GM18502 (cell line): ENCODE data around the gene ACVRL1.
"Not testable (repeated sequence)": the region's sequence is repeated elsewhere in the genome, so short reads cannot be mapped to it uniquely, and the experiment has no call there.

Source experiments
- ATAC-seq: cut with Tn5 transposase; IDR thresholded peaks from one replicate; pipeline ENCODE4 v1.9.1; 2021; ENCODE audit warnings: mild to moderate bottlenecking; ENCODE audit not compliant: unreplicated experiment, poor library complexity

ACVRL1 gene

DNA sequence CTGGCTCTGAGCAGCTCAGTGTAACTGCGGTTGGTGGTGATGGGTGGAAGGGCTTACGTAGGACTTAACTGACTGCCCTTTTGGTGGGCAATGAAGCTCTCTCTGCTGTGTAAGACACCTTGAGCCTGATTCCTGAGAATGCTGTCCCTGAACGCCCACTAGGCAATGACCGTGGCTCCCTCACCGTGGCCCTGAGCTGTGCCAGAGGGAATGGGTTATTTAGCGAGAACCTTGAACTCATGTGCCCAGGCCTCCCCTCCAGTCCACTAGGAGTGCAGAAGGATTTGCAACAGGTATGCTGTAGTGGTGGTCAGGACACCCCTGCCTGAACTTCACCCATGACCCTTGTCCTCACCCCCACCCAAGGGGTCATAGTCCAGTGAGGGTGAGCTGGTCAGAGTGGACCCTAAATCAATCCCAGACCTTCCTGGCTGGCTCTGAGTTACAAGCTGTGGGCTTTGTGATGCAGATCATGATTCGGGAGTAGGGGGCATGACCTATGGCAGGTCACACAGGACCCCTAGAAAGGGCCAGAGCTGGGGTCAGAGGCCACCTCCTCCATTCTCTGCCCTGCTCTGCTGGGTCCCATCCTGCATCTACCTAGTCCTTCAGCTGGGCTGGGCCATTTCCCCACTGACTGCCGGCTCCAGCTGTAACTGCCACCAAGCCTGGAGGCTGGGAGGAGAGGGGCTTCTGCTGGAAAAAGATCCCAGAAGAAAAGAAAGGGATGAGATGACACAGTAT is 33.9 kb upstream of the ACVRL1 start:
- no peak for ATAC-seq

- no peak for ATAC-seq
Observed at GRCh38 chr12:51874000-51874399, 33.3 kb upstream of the ACVRL1 start.

GRCh38 chr12:51874486-51874885 is 32.8 kb upstream of the ACVRL1 start:
- no peak for ATAC-seq

- ATAC-seq = no peak
Observed at GRCh38 chr12:51879102-51879501, 28.2 kb upstream of the ACVRL1 start.

GRCh38 chr12:51883295-51883694 is 24.0 kb upstream of the ACVRL1 start:
- no peak for ATAC-seq

DNA sequence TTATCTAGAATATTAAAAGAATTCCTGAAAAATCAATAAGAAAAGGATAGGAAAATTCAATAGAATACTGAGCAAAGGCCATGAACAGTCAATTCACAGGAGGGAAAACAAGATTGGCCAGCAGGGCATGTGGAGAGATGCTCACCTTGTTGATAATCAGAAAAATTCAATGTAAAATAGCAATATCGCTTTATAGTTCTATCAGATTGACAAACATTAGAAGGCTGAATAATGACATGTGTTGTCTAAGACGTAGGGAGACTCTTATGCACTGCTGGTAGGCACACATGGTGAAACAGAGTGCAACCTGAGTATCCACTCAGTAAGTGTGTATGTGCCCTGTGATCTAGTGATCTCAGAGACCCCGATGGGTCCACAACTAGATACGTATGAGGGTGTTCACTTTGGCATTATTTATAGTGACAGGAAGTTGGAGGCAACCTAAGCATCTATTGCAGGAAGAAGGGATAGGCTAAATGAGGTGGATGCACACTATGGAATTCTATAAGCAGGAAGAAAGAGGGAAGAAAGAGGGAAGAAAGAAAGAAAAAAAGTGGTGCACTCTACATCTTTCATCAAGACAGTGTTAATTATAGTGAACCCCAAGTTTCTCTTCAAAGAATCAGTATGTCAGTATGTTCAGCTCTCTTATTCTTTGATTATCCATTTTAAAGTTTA is 23.2 kb upstream of the ACVRL1 start:
- ATAC-seq = no peak

GRCh38 chr12:51884676-51885229 is 22.6 kb upstream of the ACVRL1 start:
- no peak for ATAC-seq

DNA sequence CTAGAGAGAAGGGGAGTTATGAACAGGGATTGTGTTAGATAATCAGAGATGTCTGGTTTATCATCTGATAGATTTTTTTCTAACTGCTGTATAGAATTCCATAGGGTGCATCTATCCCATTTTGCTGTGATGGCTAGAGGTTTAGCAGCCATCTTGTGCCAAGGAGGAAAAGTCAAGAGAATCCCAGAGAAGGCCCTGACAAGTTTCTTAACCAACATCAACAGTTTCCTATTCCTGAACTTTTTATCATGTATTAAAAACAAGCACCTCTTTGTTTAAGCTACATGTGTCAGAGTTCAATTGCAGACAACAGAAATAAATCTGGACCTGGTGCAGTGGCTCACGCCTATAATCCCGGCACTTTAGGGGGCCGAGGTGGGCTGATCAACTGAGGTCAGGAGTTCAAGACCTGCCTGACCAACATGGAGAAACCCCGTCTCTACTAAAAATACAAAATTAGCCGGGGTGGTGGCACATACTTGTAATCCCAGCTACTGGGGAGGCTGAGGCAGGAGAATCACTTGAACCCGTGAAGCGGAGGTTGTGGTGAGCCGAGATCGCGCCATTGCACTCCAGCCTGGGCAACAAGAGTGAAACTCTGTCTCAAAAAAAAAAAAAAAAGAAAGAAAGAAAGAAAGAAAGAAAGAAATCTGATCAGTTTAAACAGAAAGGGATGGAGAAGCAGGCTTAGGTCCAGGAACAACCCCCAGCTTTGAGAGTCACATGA is 21.8 kb upstream of the ACVRL1 start:
- not testable (repeated sequence) for ATAC-seq

- peak; percentile 58 for ATAC-seq
Observed at GRCh38 chr12:51886021-51886710, 21.1 kb upstream of the ACVRL1 start.

DNA sequence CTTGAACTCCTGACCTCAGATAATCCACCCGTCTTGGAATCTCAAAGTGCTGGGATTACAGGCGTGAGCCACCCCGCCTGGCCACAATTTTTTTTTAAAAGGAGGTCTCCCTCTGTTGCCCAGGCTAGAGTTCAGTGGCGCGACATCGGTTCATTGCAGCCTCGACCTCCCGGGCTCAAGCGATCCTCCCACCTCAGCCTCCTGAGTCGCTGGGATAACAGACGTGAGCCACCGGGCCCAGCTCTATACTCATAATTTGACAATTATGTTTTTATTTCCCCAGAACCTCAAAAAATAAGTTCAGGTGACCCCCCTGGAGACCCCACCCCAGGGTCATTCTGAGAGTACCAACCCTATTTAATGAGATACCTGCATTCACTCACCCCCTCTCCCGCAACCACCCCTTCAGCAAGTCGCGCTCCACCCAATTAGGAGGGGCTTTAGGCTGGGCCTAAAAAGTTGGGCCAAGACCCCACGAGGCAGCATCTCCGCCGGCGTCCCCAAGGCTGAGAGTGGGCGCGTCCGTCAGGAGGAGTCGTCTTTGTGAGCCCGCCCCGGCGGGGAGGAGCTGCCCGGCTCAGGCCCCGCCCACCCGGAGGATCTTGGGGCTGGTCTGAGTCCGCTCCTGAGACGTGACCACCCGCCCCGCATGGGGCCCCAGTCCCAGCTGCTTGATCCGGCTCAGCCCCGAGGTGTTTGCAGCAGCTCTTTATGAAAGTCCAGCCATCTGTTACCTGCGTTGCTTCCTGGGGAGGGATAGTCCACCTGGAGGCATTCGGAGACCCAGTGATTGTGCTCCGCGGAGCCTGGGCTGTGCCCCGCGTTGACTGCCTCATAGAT is 19.6 kb upstream of the ACVRL1 start, which contains the start of gene ANKRD33:
Gene ANKRD33 (plus strand): TSS at position 628 of the 840 bp plus-strand sequence. CDS start 84 bp downstream, at position 712.
- ATAC-seq = no peak

- ATAC-seq = no peak
Observed at GRCh38 chr12:51888316-51889215, 18.7 kb upstream of the ACVRL1 start.

DNA sequence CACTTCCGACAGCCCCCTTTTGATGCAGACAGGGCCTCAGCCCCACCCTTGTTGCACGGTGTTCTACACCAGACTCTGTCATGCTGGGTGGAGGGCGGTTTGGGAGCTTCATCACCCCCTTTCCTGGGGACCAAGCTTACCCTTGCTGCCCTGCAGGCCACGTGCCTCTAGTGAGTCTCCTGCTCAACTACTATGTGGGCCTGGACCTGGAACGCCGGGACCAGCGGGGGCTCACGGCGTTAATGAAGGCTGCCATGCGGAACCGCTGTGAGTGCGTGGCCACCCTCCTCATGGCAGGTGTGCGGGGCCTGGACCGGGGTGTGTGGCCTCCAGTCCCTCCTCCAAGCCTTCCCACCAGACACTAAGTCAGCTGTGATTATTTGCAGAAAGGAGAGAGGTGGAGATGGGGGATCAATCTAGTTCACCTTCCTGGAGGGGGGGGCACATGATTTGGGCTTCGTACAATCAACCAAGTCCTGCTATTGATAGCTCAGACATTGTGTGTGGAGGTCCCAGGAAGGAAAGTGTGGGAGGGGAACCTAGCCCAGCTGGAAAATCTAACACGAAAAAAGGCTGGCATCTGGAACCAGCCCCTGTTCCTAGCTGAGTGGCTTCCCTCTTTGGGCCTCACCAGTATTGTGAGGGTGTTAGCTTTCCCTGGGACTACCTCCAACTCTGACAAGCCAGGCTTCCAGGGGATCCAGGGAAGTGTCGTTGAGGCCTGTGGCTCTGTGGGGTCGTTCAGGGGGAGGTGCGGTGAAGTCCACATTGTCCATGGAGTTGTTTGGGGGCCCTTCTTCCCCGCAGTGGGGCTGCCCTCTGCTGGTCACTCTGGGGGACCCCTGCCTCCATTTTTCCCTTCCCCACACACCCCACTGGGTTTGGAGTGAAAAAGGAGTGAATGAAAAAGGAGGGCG is 17.8 kb upstream of the ACVRL1 start:
- no peak for ATAC-seq

- ATAC-seq = no peak
Observed at GRCh38 chr12:51890133-51890464, 17.2 kb upstream of the ACVRL1 start.

DNA sequence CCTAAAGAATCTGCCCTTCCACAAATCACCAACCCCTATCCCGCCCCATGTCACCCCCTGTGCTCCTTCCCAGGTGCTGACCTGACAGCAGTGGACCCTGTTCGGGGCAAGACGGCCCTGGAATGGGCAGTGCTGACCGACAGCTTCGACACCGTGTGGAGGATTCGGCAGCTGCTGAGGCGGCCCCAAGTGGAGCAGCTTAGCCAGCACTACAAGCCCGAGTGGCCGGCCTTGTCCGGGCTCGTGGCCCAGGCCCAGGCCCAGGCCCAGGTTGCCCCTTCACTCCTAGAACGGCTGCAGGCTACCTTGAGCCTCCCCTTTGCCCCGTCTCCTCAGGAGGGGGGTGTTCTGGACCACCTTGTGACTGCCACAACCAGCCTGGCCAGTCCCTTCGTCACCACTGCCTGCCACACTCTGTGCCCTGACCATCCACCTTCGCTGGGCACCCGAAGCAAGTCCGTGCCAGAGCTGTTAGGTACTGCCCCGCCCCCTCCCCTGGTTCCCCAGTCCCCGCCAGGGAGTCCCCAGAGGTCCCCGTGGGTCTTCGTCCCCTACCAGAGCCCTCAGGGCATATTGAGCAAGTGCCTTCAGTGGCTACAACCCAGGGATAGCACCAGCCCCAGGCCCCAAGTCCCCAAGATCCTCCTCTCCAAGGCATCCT is 16.7 kb upstream of the ACVRL1 start:
- ATAC-seq = no peak

DNA sequence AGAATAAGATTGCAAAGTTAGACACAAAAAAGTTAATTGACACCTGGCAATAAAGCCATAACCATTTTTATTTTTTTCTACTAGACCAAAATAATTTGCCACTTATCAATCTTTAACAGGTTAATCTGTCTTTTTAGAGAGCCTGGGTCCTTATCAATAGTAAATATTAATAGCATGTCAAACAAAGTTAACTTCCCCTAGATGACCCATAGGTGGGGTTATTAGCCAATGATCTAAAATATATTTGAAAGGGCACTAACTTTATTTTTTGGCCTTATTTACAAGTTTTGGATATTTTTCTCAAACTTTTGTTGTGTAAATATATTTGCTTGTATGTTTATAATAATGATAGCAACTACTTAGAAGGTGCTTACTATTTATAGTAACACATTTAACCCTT is 15.5 kb upstream of the ACVRL1 start:
- no peak for ATAC-seq

DNA sequence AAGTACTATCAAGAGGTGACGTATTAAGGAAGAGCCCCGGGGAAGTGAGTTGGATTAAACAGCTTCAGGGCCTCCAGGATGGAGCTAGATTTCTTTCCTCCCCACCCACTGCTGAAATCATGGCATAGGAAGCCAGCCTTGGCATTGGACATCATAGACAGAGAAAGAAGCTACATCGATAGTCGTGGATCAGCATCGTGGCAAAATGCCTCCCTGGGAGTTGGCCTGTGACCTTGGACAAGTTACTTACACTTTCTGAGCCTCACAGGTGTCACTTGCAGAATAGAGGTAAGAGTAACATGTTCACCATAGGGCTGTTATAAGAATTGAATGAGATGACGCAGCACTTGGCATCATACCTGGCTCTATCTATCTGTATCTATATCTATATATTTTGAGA is 13.5 kb upstream of the ACVRL1 start:
- ATAC-seq = no peak
